HL-60 (cell line): ENCODE measurements around the gene NSUN2.

Experiments
- DNase-seq, 2 experiments: peaks; one replicate each; pipeline ENCODE4 v3.0.0-alpha.2; 2010 to 2020; ENCODE audit warnings: low read depth in 1 of 2, low spot score in 1 of 2
- H3K27ac ChIP-seq: fragments of 250-450 bp; sonication (Bioruptor Pico); replicated peaks from 2 replicates; pipeline ENCODE4 v1.5.1; 2020; ENCODE audit warnings: mild to moderate bottlenecking, moderate library complexity
- H3K27me3 ChIP-seq: fragments of 250-450 bp; sonication (Bioruptor Pico); 2 replicates; pipeline ENCODE4 v1.5.1; 2021; ENCODE audit warnings: mild to moderate bottlenecking, moderate library complexity; ENCODE audit not compliant: insufficient read depth, poor library complexity, severe bottlenecking
- H3K4me3 ChIP-seq: replicated peaks from 2 replicates; pipeline ENCODE4 v1.5.1; 2011; ENCODE audit warnings: mild to moderate bottlenecking, control low read depth, low read length; ENCODE audit not compliant: insufficient read depth
- GABPA ChIP-seq: IDR thresholded peaks from 2 replicates; pipeline ENCODE4 v1.6.1; 2012; ENCODE audit warnings: low read depth
- POLR2AphosphoS5 ChIP-seq: IDR thresholded peaks from 2 replicates; pipeline ENCODE4 v1.6.1; 2012; ENCODE audit warnings: low read depth
- SPI1 ChIP-seq: IDR thresholded peaks from 2 replicates; pipeline ENCODE4 v1.6.1; 2012; ENCODE audit warnings: low read depth, mild to moderate bottlenecking, borderline replicate concordance
- TF ChIP-seq, protein P1 (sequence below): IDR thresholded peaks from one replicate; pipeline ENCODE4 v1.5.1; 2011; ENCODE audit warnings: low read length, control low read depth, inconsistent platforms; ENCODE audit not compliant: insufficient read depth
- TF ChIP-seq, protein P2 (sequence below): IDR thresholded peaks from 2 replicates; pipeline ENCODE4 v1.6.1; 2012; ENCODE audit warnings: low read depth; ENCODE audit not compliant: insufficient replicate concordance

Gene NSUN2

DNA sequence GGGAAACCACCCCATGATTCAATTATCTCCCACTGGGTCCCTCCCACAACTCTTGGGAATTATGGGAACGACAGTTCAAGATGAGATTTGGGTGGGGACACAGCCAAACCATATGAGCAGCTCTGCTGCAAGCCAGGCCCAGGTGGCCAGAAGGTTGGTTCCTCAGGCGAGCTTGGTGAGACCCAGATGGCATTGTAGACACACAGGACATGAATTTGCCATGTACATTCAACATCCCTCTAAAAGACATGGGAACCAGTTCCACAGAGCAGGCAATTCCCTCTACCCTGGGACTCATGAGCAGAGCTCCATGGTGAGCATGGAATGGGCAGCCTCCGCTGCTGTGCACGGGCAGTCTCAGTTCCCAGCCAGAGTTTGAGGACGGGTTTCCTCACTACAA is 53.3 kb downstream of the NSUN2 start:
- peaks cover 38% of the 10 kb centered on the region for H3K27me3 ChIP-seq
- no peak for DNase-seq
- no peak for TF ChIP-seq SPI1
- TF ChIP-seq GABPA = no peak
- TF ChIP-seq, protein P1, sequence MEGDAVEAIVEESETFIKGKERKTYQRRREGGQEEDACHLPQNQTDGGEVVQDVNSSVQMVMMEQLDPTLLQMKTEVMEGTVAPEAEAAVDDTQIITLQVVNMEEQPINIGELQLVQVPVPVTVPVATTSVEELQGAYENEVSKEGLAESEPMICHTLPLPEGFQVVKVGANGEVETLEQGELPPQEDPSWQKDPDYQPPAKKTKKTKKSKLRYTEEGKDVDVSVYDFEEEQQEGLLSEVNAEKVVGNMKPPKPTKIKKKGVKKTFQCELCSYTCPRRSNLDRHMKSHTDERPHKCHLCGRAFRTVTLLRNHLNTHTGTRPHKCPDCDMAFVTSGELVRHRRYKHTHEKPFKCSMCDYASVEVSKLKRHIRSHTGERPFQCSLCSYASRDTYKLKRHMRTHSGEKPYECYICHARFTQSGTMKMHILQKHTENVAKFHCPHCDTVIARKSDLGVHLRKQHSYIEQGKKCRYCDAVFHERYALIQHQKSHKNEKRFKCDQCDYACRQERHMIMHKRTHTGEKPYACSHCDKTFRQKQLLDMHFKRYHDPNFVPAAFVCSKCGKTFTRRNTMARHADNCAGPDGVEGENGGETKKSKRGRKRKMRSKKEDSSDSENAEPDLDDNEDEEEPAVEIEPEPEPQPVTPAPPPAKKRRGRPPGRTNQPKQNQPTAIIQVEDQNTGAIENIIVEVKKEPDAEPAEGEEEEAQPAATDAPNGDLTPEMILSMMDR = no peak
- TF ChIP-seq, protein P2, sequence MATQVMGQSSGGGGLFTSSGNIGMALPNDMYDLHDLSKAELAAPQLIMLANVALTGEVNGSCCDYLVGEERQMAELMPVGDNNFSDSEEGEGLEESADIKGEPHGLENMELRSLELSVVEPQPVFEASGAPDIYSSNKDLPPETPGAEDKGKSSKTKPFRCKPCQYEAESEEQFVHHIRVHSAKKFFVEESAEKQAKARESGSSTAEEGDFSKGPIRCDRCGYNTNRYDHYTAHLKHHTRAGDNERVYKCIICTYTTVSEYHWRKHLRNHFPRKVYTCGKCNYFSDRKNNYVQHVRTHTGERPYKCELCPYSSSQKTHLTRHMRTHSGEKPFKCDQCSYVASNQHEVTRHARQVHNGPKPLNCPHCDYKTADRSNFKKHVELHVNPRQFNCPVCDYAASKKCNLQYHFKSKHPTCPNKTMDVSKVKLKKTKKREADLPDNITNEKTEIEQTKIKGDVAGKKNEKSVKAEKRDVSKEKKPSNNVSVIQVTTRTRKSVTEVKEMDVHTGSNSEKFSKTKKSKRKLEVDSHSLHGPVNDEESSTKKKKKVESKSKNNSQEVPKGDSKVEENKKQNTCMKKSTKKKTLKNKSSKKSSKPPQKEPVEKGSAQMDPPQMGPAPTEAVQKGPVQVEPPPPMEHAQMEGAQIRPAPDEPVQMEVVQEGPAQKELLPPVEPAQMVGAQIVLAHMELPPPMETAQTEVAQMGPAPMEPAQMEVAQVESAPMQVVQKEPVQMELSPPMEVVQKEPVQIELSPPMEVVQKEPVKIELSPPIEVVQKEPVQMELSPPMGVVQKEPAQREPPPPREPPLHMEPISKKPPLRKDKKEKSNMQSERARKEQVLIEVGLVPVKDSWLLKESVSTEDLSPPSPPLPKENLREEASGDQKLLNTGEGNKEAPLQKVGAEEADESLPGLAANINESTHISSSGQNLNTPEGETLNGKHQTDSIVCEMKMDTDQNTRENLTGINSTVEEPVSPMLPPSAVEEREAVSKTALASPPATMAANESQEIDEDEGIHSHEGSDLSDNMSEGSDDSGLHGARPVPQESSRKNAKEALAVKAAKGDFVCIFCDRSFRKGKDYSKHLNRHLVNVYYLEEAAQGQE = no peak
- no peak for TF ChIP-seq POLR2AphosphoS5
- H3K4me3 ChIP-seq = no peak overlapping the region
- H3K27ac ChIP-seq = no peak overlapping the region

DNA sequence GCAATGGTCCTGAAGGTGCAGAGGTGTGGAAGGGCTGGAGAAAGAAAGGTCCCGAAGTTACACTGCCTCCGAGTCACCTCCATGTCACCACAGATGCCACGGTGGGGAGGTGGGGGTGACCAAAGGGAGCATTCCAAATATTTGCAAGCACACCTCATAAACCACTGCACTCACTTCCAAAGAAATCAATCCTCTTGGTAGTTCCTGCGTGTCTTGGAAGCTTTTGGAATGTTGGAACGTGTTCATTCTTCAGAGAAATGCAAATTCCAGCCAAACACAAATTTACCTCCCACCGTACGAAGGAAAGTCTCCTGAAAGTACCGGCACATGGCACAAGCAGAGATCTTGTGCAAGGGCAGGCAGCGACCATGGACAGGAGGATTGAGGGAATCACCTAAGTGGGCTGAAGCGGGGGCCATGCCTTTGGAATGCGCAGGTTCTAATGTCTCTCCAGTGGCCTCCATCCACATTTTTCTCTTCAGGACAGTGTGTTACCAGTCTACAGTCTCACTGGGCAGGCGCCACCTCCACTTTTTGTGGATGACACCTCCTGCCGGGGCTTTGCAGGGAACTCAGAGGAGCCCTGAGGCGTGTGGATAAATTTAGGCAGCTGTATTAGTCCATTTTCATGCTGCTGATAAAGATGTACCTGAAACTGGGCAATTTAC is 54.0 kb downstream of the NSUN2 start:
- DNase-seq = no peak
- Histone ChIP-seq H3K27ac (no peak overlapping the region), H3K27me3 (peaks cover 31% of the 10 kb centered on the region), H3K4me3 (no peak overlapping the region)
- TF ChIP-seq POLR2AphosphoS5 (no peak), SPI1 (no peak), GABPA (no peak)
- TF ChIP-seq, protein P2 = no peak
- TF ChIP-seq, protein P1 = no peak

DNA sequence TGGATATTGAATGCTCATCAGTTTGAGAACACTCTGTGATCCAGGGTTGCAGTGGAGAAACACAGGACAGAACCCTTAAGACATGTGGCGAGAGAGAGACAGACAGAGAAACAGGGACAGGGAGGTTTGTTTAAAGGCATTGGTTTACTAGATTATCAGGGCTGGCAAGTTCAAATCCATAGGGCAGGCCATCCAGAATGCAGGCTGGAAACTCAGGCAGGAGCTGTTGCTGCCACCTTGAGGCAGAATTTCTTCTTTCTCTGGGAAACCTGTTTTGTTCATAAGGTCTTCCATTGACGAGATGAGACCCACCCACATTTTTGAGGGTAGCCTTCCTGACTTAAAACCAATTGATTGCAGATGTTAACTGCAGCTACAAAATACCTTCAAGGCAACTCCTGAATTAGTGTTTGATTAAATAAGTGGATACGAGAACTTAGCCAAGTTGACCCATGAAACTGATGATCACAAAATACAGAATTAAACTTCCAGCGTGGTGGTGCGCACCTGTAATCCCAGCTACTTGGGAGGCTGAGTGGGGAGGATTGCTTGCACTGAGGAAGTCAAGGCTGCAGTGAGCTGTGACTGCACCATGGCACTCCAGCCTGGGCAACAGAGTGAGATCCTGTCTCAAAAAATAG is 55.9 kb downstream of the NSUN2 start:
- H3K27ac ChIP-seq = no peak overlapping the region
- DNase-seq = peak in 1 of 2 experiments; percentile 22
- H3K27me3 ChIP-seq = peaks cover 16% of the 10 kb centered on the region
- H3K4me3 ChIP-seq = no peak overlapping the region
- no peak for TF ChIP-seq GABPA
- TF ChIP-seq, protein P1 = peak; percentile 25
- TF ChIP-seq, protein P2 = no peak
- no peak for TF ChIP-seq SPI1
- no peak for TF ChIP-seq POLR2AphosphoS5
